Spleen (tissue), 7 donors: ENCODE measurements around the gene VPS29.

ENCODE experiments used
- POLR2A ChIP-seq, 3 donors: fragments of 450-650 bp; IDR thresholded peaks; one replicate each; pipeline ENCODE4 v1.5.1; 2017; ENCODE audit warnings: antibody characterized with exemption in 3 of 3, mild to moderate bottlenecking in 1 of 3
- TF ChIP-seq, protein P1 (sequence below), 11 experiments: fragments of 200-600 bp in 7 of 11; fragments of 450-650 bp in 4 of 11; sonication (generic) in 4 of 11; IDR thresholded peaks in 8 of 11; conservative IDR thresholded peaks in 3 of 11; 1 replicate in 7 of 11; 2 replicates in 4 of 11; pipeline versions ENCODE4 v1.4.0 to v1.8.0; 2016 to 2021; ENCODE audit warnings: antibody characterized with exemption in 11 of 11, inconsistent platforms in 4 of 11, mild to moderate bottlenecking in 1 of 11
- donor health status: DM: no; HTN: no; CAD: no; lungs with moderate emphysema.
- donor health status: DM: no; HTN: no; CAD: no.
- donor health status: DM: no; HTN: no; CAD: no.

DNA sequence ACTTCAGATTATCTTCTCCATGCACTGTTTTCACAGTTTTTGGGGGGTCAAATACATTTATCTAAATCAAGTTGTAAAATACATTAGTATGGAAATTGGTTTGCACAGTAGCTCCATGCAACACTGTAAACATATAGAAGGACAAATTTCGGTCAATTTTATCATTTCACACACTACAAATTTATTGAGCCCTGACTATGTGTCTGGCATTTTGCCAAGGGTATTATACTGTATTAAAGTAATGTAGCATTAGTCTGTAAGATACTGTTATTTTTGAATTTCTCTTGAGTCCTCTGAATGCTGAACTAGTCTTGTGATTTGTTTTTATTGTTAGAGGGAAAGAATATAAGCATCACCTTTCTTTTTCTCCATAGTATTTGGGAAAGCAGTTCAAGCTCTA, 1.5 kb upstream of the VPS29 start:
- TF ChIP-seq, protein P1, sequence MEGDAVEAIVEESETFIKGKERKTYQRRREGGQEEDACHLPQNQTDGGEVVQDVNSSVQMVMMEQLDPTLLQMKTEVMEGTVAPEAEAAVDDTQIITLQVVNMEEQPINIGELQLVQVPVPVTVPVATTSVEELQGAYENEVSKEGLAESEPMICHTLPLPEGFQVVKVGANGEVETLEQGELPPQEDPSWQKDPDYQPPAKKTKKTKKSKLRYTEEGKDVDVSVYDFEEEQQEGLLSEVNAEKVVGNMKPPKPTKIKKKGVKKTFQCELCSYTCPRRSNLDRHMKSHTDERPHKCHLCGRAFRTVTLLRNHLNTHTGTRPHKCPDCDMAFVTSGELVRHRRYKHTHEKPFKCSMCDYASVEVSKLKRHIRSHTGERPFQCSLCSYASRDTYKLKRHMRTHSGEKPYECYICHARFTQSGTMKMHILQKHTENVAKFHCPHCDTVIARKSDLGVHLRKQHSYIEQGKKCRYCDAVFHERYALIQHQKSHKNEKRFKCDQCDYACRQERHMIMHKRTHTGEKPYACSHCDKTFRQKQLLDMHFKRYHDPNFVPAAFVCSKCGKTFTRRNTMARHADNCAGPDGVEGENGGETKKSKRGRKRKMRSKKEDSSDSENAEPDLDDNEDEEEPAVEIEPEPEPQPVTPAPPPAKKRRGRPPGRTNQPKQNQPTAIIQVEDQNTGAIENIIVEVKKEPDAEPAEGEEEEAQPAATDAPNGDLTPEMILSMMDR (IDR thresholded peaks at IDR 0.05 in 8 of 11, conservative IDR thresholded peaks at IDR 0.05 in 3 of 11) = no peak
- TF ChIP-seq POLR2A (IDR thresholded peaks at IDR 0.05) = no peak
